Vagina (tissue), 2 donors: ENCODE measurements around the gene NFILZ. TPM values are rescaled to one million over a fixed set of nuclear protein-coding genes. Genes with fewer than 3 reads are reported as not detected.

Experiments used
- DNase-seq, 2 donors: peaks; one replicate each; pipeline ENCODE4 v3.0.0-alpha.2; 2017; ENCODE audit errors: extremely low spot score in 2 of 2
- H3K27ac ChIP-seq: fragments of 200-600 bp; sonication (generic); one replicate; pipeline ENCODE4 v1.5.1; 2019
- H3K27me3 ChIP-seq: fragments of 200-600 bp; sonication (generic); one replicate; pipeline ENCODE4 v1.5.1; 2019
- H3K36me3 ChIP-seq, 2 donors: fragments of 200-600 bp; sonication (generic); one replicate each; pipeline ENCODE4 v1.5.1; 2017 to 2019
- H3K4me1 ChIP-seq: fragments of 200-600 bp; sonication (generic); one replicate; pipeline ENCODE4 v1.5.1; 2019
- H3K4me3 ChIP-seq, 2 donors: fragments of 200-600 bp; sonication (generic); 1 replicate in 1 of 2; 2 replicates in 1 of 2; pipeline ENCODE4 v1.5.1; 2016 to 2019
- H3K9me3 ChIP-seq: fragments of 200-600 bp; sonication (generic); one replicate; pipeline ENCODE4 v1.5.1; 2019
- CTCF ChIP-seq, 3 experiments: fragments of 450-650 bp in 2 of 3; fragments of 200-600 bp in 1 of 3; sonication (generic) in 1 of 3; IDR thresholded peaks; one replicate each; pipeline ENCODE4 v1.5.1; 2017 to 2019; ENCODE audit warnings: antibody characterized with exemption in 3 of 3, mild to moderate bottlenecking in 2 of 3, moderate library complexity in 2 of 3
- POLR2A ChIP-seq, 2 donors: fragments of 450-650 bp; IDR thresholded peaks; one replicate each; pipeline ENCODE4 v1.6.1; 2017; ENCODE audit warnings: antibody characterized with exemption in 2 of 2, mild to moderate bottlenecking in 2 of 2, moderate library complexity in 2 of 2
- POLR2AphosphoS5 ChIP-seq, 2 donors: sonication (generic); formaldehyde crosslinking; IDR thresholded peaks; one replicate each; pipeline ENCODE4 v1.9.0; 2017; ENCODE audit warnings: antibody characterized with exemption in 2 of 2, mild to moderate bottlenecking in 2 of 2, low read depth in 1 of 2; ENCODE audit not compliant: insufficient read depth in 1 of 2
- intact Hi-C: fragments of 100-400 bp; cut with DNase I; formaldehyde crosslinking; loops from one replicate; pipeline ENCODE4 v1.15.1; 2023
- total RNA-seq: library from RNA; depleted of rRNA; stranded (reverse); fragments of >200 nt; gene quantifications from one replicate; pipeline ENCODE4 v1.2.3, GENCODE V29; 2016

The NFILZ gene
- total RNA-seq, 1 donor from 2014 or later: not detected

- DNase-seq: no peak
- H3K27me3 ChIP-seq: no peaks in the 10 kb centered on the region
- no peaks in the 10 kb centered on the region for H3K9me3 ChIP-seq
- H3K36me3 ChIP-seq: no peaks in the 10 kb centered on the region
- intact Hi-C loops: no loop called here
- no peak overlapping the region for H3K4me3 ChIP-seq
- no peaks in the 10 kb centered on the region for H3K4me1 ChIP-seq
- no peak overlapping the region for H3K27ac ChIP-seq
- TF ChIP-seq POLR2A (IDR thresholded peaks at IDR 0.05) (no peak), POLR2AphosphoS5 (IDR thresholded peaks at IDR 0.05; ENCODE audit: insufficient read depth in 1 of 2, low read depth in 1 of 2) (no peak), CTCF (IDR thresholded peaks at IDR 0.05) (no peak)
Observed at GRCh38 chr19:8663920-8664670, 33.7 kb downstream of the NFILZ start.

GRCh38 chr19:8664671-8665057, 34.2 kb downstream of the NFILZ start:
- Histone ChIP-seq H3K4me3 (no peak overlapping the region), H3K9me3 (no peaks in the 10 kb centered on the region), H3K36me3 (no peaks in the 10 kb centered on the region), H3K27ac (no peak overlapping the region), H3K4me1 (no peaks in the 10 kb centered on the region), H3K27me3 (no peaks in the 10 kb centered on the region)
- intact Hi-C loops: no loop called here
- TF ChIP-seq POLR2A (IDR thresholded peaks at IDR 0.05): no peak
- TF ChIP-seq POLR2AphosphoS5 (IDR thresholded peaks at IDR 0.05; ENCODE audit: insufficient read depth in 1 of 2, low read depth in 1 of 2): no peak
- TF ChIP-seq CTCF (IDR thresholded peaks at IDR 0.05): no peak
- DNase-seq: no peak

GRCh38 chr19:8665468-8666213, 35.2 kb downstream of the NFILZ start:
- no peaks in the 10 kb centered on the region for H3K36me3 ChIP-seq
- H3K27me3 ChIP-seq: no peaks in the 10 kb centered on the region
- TF ChIP-seq POLR2A (IDR thresholded peaks at IDR 0.05) (no peak), CTCF (IDR thresholded peaks at IDR 0.05) (no peak), POLR2AphosphoS5 (IDR thresholded peaks at IDR 0.05; ENCODE audit: insufficient read depth in 1 of 2, low read depth in 1 of 2) (no peak)
- no peaks in the 10 kb centered on the region for H3K9me3 ChIP-seq
- H3K4me3 ChIP-seq: no peak overlapping the region
- H3K27ac ChIP-seq: no peak overlapping the region
- no peaks in the 10 kb centered on the region for H3K4me1 ChIP-seq
- no peak for DNase-seq
- intact Hi-C loops: no loop called here

GRCh38 chr19:8666814-8667405, 36.5 kb downstream of the NFILZ start:
- Histone ChIP-seq H3K27ac (no peak overlapping the region), H3K9me3 (no peaks in the 10 kb centered on the region), H3K4me1 (no peaks in the 10 kb centered on the region), H3K4me3 (no peak overlapping the region), H3K27me3 (no peaks in the 10 kb centered on the region), H3K36me3 (no peaks in the 10 kb centered on the region)
- intact Hi-C loops: no loop called here
- DNase-seq: no peak
- TF ChIP-seq CTCF (IDR thresholded peaks at IDR 0.05) (no peak), POLR2AphosphoS5 (IDR thresholded peaks at IDR 0.05; ENCODE audit: insufficient read depth in 1 of 2, low read depth in 1 of 2) (no peak), POLR2A (IDR thresholded peaks at IDR 0.05) (no peak)
